GM12801 (cell line): Measurements from ENCODE around the gene P2RY13.

Source experiments
- CTCF ChIP-seq: IDR thresholded peaks from one replicate; pipeline ENCODE4 v1.5.1; 2011; ENCODE audit warnings: control low read depth; ENCODE audit not compliant: insufficient read length; ENCODE audit errors: extremely low read depth

P2RY13 gene

GRCh38 chr3:151296226-151296625 lies 33.1 kb downstream of the P2RY13 start:
- TF ChIP-seq CTCF: no peak

GRCh38 chr3:151293127-151293526 lies 36.2 kb downstream of the P2RY13 start:
- no peak for TF ChIP-seq CTCF

- no peak for TF ChIP-seq CTCF
Observed at GRCh38 chr3:151290673-151291072, 38.7 kb downstream of the P2RY13 start.

GRCh38 chr3:151289445-151289844 lies 39.9 kb downstream of the P2RY13 start:
- no peak for TF ChIP-seq CTCF

- no peak for TF ChIP-seq CTCF
Observed at GRCh38 chr3:151285940-151286339, 43.4 kb downstream of the P2RY13 start.

GRCh38 chr3:151283907-151284461 lies 45.4 kb downstream of the P2RY13 start:
- TF ChIP-seq CTCF: no peak

- TF ChIP-seq CTCF: no peak
Observed at GRCh38 chr3:151283387-151283786, 46.0 kb downstream of the P2RY13 start.
